Keratinocyte (primary cell): ENCODE measurements around the gene TTN. TPM values are rescaled to one million over a fixed set of nuclear protein-coding genes. Genes with fewer than 3 reads are reported as not detected.

Source experiments
- DNase-seq: peaks from one replicate; pipeline ENCODE4 v3.0.0-alpha.2; 2011; ENCODE audit warnings: low read depth, missing footprints, low spot score
- FAIRE-seq: peaks from 2 replicates; lab custom pipeline; 2011; peaks lifted over from hg19 to GRCh38; lab: Jason Lieb, UNC
- H2AFZ ChIP-seq: 2 replicates; pipeline ENCODE4 v1.6.0; 2012; ENCODE audit warnings: low read length, control low read depth, inconsistent platforms; ENCODE audit not compliant: control insufficient read depth
- H3K27ac ChIP-seq: 2 replicates; pipeline ENCODE4 v1.5.1; 2011; ENCODE audit warnings: low read length; ENCODE audit not compliant: control insufficient read depth, insufficient read depth
- H3K27me3 ChIP-seq: 3 replicates; pipeline ENCODE4 v1.6.0; 2011; ENCODE audit warnings: low read length; ENCODE audit not compliant: control insufficient read depth, insufficient read depth; ENCODE audit errors: extremely low read depth
- H3K36me3 ChIP-seq, 2 experiments: 2 replicates in 1 of 2; 3 replicates in 1 of 2; pipeline ENCODE4 v1.5.1; 2011; ENCODE audit warnings: low read length in 2 of 2, mild to moderate bottlenecking in 1 of 2; ENCODE audit not compliant: control insufficient read depth in 2 of 2, insufficient read depth in 2 of 2; ENCODE audit errors: extremely low read depth in 1 of 2
- H3K4me1 ChIP-seq: 3 replicates; pipeline ENCODE4 v1.5.1; 2011; ENCODE audit warnings: low read length; ENCODE audit not compliant: control insufficient read depth, insufficient read depth; ENCODE audit errors: extremely low read depth
- H3K4me2 ChIP-seq: 3 replicates; pipeline ENCODE4 v1.6.0; 2011; ENCODE audit warnings: low read depth, low read length; ENCODE audit not compliant: control insufficient read depth, insufficient read depth; ENCODE audit errors: extremely low read depth
- H3K4me3 ChIP-seq, 3 experiments: fragments of 200-600 bp in 1 of 3; sonication (generic) in 1 of 3; 2 replicates in 2 of 3; 3 replicates in 1 of 3; pipeline ENCODE4 v1.5.1; 2011 to 2016; ENCODE audit warnings: low read length in 3 of 3, mild to moderate bottlenecking in 3 of 3, control low read depth in 2 of 3, inconsistent platforms in 1 of 3, low read depth in 1 of 3, mixed read lengths in 1 of 3, mixed run types in 1 of 3, moderate library complexity in 1 of 3; ENCODE audit not compliant: control insufficient read depth in 2 of 3, insufficient read depth in 2 of 3; ENCODE audit errors: extremely low read depth in 1 of 3
- H3K79me2 ChIP-seq: 2 replicates; pipeline ENCODE4 v1.6.0; 2012; ENCODE audit warnings: low read length; ENCODE audit not compliant: control insufficient read depth, insufficient read depth
- H3K9ac ChIP-seq: 3 replicates; pipeline ENCODE4 v1.6.0; 2011; ENCODE audit warnings: low read length; ENCODE audit not compliant: control insufficient read depth, insufficient read depth; ENCODE audit errors: extremely low read depth
- H3K9me1 ChIP-seq: 3 replicates; pipeline ENCODE4 v1.6.0; 2011; ENCODE audit warnings: low read length; ENCODE audit not compliant: control insufficient read depth, insufficient read depth; ENCODE audit errors: extremely low read depth
- H3K9me3 ChIP-seq: 2 replicates; pipeline ENCODE4 v1.5.1; 2012; ENCODE audit warnings: low read depth, low read length; ENCODE audit not compliant: control insufficient read depth
- H4K20me1 ChIP-seq: 3 replicates; pipeline ENCODE4 v1.6.0; 2011; ENCODE audit warnings: low read length; ENCODE audit not compliant: control insufficient read depth, insufficient read depth; ENCODE audit errors: extremely low read depth
- CTCF ChIP-seq, 3 experiments: IDR thresholded peaks in 1 of 3; conservative IDR thresholded peaks in 1 of 3; optimal IDR thresholded peaks in 1 of 3; 2 replicates in 2 of 3; 3 replicates in 1 of 3; pipeline versions ENCODE3 to v1.5.1; 2011; ENCODE audit warnings: low read length in 3 of 3, mild to moderate bottlenecking in 3 of 3, moderate library complexity in 2 of 3, control low read depth in 1 of 3, inconsistent platforms in 1 of 3; ENCODE audit not compliant: insufficient read depth in 2 of 3; ENCODE audit errors: extremely low read depth in 1 of 3
- EZH2 ChIP-seq: IDR thresholded peaks from one replicate; pipeline ENCODE4 v1.6.1; 2012; ENCODE audit warnings: inconsistent platforms, mild to moderate bottlenecking, low read length, moderate library complexity
- dilution Hi-C: fragments of 300-500 bp; cut with MboI; formaldehyde crosslinking; loops from one replicate; pipeline ENCODE4 v1.7.0; 2020; ENCODE audit warnings: low sequenced_read_pairs; ENCODE audit not compliant: extremely low pct_ligation_motif_present
- polyA plus RNA-seq, 5 experiments: library from polyadenylated mRNA; depleted of rRNA in 3 of 5; stranded (reverse) in 3 of 5; stranded (forward) in 1 of 5; unstranded in 1 of 5; fragments of >200 nt; gene quantifications; 1 replicate in 1 of 5; 2 replicates in 3 of 5; 3 replicates in 1 of 5; pipeline versions ENCODE4 v1.2.1 to v1.2.3, GENCODE V29; 2011 to 2012; ENCODE audit warnings: missing spikeins in 2 of 5, low read depth in 1 of 5, low replicate concordance in 1 of 5

Gene TTN
- polyA plus RNA-seq, 1 donor (not counting 4 experiments of a cell fraction or from before 2014, with no cell fraction given) = 0.01 TPM

- no peak for FAIRE-seq
- Histone ChIP-seq H3K4me1 (no peaks in the 10 kb centered on the region), H3K27ac (no peak overlapping the region), H2AFZ (no peak overlapping the region), H3K79me2 (no peaks in the 10 kb centered on the region), H3K9me1 (no peaks in the 10 kb centered on the region), H3K9me3 (no peaks in the 10 kb centered on the region), H4K20me1 (no peaks in the 10 kb centered on the region), H3K36me3 (no peaks in the 10 kb centered on the region), H3K4me3 (no peak overlapping the region), H3K9ac (no peak overlapping the region), H3K4me2 (no peak overlapping the region), H3K27me3 (no peaks in the 10 kb centered on the region)
- no peak for TF ChIP-seq EZH2
- dilution Hi-C loops = no loop called here
- no peak for DNase-seq
These were observed 72.7 kb downstream of the TTN start for GRCh38 chr2:178734518-178734917.

GRCh38 chr2:178733975-178734374 lies 73.2 kb downstream of the TTN start:
- FAIRE-seq = no peak
- H2AFZ ChIP-seq = no peak overlapping the region
- no peaks in the 10 kb centered on the region for H3K27me3 ChIP-seq
- TF ChIP-seq CTCF (optimal IDR thresholded peaks at IDR 0.05 in 1 of 3, IDR thresholded peaks at IDR 0.05 in 1 of 3, conservative IDR thresholded peaks at IDR 0.05 in 1 of 3; ENCODE audit: extremely low read depth in 1 of 3, insufficient read depth in 2 of 3, low read length in 3 of 3) = no peak
- no peak for TF ChIP-seq EZH2
- no peak overlapping the region for H3K4me2 ChIP-seq
- H3K9me1 ChIP-seq = no peaks in the 10 kb centered on the region
- dilution Hi-C loops = no loop called here
- H3K4me1 ChIP-seq = no peaks in the 10 kb centered on the region
- H4K20me1 ChIP-seq = no peaks in the 10 kb centered on the region
- H3K9me3 ChIP-seq = no peaks in the 10 kb centered on the region
- H3K36me3 ChIP-seq = no peaks in the 10 kb centered on the region
- H3K79me2 ChIP-seq = no peaks in the 10 kb centered on the region
- no peak overlapping the region for H3K27ac ChIP-seq
- DNase-seq = no peak
- H3K4me3 ChIP-seq = no peak overlapping the region
- no peak overlapping the region for H3K9ac ChIP-seq

- H2AFZ ChIP-seq = no peak overlapping the region
- no peaks in the 10 kb centered on the region for H4K20me1 ChIP-seq
- H3K27me3 ChIP-seq = no peaks in the 10 kb centered on the region
- no peak overlapping the region for H3K9ac ChIP-seq
- H3K36me3 ChIP-seq = no peaks in the 10 kb centered on the region
- no peak overlapping the region for H3K4me3 ChIP-seq
- H3K4me2 ChIP-seq = no peak overlapping the region
- FAIRE-seq (no peak), DNase-seq (no peak)
- no peaks in the 10 kb centered on the region for H3K4me1 ChIP-seq
- H3K9me1 ChIP-seq = no peaks in the 10 kb centered on the region
- H3K27ac ChIP-seq = no peak overlapping the region
- H3K79me2 ChIP-seq = no peaks in the 10 kb centered on the region
- TF ChIP-seq CTCF (optimal IDR thresholded peaks at IDR 0.05 in 1 of 3, IDR thresholded peaks at IDR 0.05 in 1 of 3, conservative IDR thresholded peaks at IDR 0.05 in 1 of 3; ENCODE audit: extremely low read depth in 1 of 3, insufficient read depth in 2 of 3, low read length in 3 of 3) (no peak), EZH2 (no peak)
- no peaks in the 10 kb centered on the region for H3K9me3 ChIP-seq
- dilution Hi-C loops = no loop called here
These were observed 74.3 kb downstream of the TTN start for GRCh38 chr2:178732913-178733312.
